ENCODE results near the gene LCA5.

DNA sequence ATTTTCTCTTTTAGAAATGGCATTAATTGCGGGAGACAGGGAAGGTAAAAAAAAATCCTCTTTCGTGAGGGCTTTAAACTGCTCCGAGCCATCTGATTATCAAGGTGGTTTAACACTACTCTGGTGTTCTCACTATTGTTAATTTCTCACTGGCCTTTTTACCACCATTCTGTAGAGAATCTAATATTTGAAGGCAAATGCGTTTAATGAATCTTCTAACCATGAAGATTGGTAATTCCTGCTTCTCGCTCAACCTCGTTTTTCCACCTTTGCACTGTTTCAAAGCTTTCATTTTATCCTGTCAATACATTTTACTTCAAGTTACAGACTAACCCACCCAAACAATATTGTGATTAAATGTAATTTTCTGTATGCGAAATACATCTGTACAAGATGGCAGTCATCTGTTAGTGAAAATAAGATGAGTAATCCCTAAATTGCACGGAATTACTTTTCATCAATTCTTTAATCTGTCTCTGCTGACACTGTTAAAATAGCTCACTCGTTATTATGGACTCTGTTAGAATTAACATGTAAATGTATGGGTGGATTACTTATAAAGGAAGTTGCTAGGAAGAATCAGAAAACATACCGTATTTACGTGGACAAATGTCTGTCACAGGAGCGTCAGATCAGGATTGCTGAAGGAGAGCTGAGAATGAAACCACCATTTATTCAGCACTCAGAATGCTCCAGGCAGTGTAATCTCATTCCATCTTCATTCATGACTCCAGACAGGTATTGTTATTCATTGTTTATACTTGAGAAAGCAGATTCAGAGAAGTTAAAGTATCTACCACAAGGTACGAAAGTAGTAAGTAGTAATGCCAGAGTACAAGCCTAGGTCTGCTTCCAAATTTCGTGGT, 1.1 kb upstream of the LCA5 start:
- TF ChIP-seq ZNF274 (IDR thresholded peaks at IDR 0.05; ENCODE audit: low read length) (no peak), ZNF274 (tag by site-specific recombination; IDR thresholded peaks at IDR 0.05; ENCODE audit: borderline replicate concordance) (no peak), ZNF146 (tag by site-specific recombination; IDR thresholded peaks at IDR 0.05) (no peak), ZNF48 (tag by site-specific recombination; IDR thresholded peaks at IDR 0.05) (no peak), ZNF416 (tag by site-specific recombination; IDR thresholded peaks at IDR 0.05) (no peak), ZNF311 (tag by site-specific recombination; IDR thresholded peaks at IDR 0.05; ENCODE audit: borderline replicate concordance) (no peak), ZNF223 (tag by site-specific recombination; IDR thresholded peaks at IDR 0.05) (no peak), TCF7L2 (IDR thresholded peaks at IDR 0.05; ENCODE audit: borderline replicate concordance, low read depth, low read length) (no peak), ZNF184 (tag by site-specific recombination; IDR thresholded peaks at IDR 0.05) (no peak), ZNF677 (tag by site-specific recombination; IDR thresholded peaks at IDR 0.05) (no peak), ZBTB8A (tag by site-specific recombination; IDR thresholded peaks at IDR 0.05) (no peak), KLF10 (tag by site-specific recombination; IDR thresholded peaks at IDR 0.05) (no peak)
- TF ChIP-seq, protein P1, sequence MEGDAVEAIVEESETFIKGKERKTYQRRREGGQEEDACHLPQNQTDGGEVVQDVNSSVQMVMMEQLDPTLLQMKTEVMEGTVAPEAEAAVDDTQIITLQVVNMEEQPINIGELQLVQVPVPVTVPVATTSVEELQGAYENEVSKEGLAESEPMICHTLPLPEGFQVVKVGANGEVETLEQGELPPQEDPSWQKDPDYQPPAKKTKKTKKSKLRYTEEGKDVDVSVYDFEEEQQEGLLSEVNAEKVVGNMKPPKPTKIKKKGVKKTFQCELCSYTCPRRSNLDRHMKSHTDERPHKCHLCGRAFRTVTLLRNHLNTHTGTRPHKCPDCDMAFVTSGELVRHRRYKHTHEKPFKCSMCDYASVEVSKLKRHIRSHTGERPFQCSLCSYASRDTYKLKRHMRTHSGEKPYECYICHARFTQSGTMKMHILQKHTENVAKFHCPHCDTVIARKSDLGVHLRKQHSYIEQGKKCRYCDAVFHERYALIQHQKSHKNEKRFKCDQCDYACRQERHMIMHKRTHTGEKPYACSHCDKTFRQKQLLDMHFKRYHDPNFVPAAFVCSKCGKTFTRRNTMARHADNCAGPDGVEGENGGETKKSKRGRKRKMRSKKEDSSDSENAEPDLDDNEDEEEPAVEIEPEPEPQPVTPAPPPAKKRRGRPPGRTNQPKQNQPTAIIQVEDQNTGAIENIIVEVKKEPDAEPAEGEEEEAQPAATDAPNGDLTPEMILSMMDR (tag by site-specific recombination; IDR thresholded peaks at IDR 0.05) = no peak
- TF ChIP-seq, protein P2, sequence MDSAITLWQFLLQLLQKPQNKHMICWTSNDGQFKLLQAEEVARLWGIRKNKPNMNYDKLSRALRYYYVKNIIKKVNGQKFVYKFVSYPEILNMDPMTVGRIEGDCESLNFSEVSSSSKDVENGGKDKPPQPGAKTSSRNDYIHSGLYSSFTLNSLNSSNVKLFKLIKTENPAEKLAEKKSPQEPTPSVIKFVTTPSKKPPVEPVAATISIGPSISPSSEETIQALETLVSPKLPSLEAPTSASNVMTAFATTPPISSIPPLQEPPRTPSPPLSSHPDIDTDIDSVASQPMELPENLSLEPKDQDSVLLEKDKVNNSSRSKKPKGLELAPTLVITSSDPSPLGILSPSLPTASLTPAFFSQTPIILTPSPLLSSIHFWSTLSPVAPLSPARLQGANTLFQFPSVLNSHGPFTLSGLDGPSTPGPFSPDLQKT (IDR thresholded peaks at IDR 0.05; ENCODE audit: borderline replicate concordance, low read depth, low read length) = no peak
- TF ChIP-seq, protein P3, sequence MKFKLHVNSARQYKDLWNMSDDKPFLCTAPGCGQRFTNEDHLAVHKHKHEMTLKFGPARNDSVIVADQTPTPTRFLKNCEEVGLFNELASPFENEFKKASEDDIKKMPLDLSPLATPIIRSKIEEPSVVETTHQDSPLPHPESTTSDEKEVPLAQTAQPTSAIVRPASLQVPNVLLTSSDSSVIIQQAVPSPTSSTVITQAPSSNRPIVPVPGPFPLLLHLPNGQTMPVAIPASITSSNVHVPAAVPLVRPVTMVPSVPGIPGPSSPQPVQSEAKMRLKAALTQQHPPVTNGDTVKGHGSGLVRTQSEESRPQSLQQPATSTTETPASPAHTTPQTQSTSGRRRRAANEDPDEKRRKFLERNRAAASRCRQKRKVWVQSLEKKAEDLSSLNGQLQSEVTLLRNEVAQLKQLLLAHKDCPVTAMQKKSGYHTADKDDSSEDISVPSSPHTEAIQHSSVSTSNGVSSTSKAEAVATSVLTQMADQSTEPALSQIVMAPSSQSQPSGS (tag by site-specific recombination; IDR thresholded peaks at IDR 0.05; ENCODE audit: low read depth) = no peak

All from HEK293 (cell line).